ENCODE data around the gene PGLYRP1.

The PGLYRP1 gene

GRCh38 chr19:46031781-46032596, 9.1 kb upstream of the PGLYRP1 start (continued):
- TF ChIP-seq GLI2 (tag by site-specific recombination; IDR thresholded peaks at IDR 0.05; ENCODE audit: borderline replicate concordance, low read depth): no peak
- TF ChIP-seq ZNF155 (tag by site-specific recombination; IDR thresholded peaks at IDR 0.05): no peak
- no peak for TF ChIP-seq ZNF184 (tag by site-specific recombination; IDR thresholded peaks at IDR 0.05)
- TF ChIP-seq ZNF10 (tag by site-specific recombination; IDR thresholded peaks at IDR 0.05): no peak
- no peak for TF ChIP-seq ZFP3 (tag by site-specific recombination; IDR thresholded peaks at IDR 0.05; ENCODE audit: low read depth)
- TF ChIP-seq SP7 (tag by site-specific recombination; IDR thresholded peaks at IDR 0.05): no peak

DNA sequence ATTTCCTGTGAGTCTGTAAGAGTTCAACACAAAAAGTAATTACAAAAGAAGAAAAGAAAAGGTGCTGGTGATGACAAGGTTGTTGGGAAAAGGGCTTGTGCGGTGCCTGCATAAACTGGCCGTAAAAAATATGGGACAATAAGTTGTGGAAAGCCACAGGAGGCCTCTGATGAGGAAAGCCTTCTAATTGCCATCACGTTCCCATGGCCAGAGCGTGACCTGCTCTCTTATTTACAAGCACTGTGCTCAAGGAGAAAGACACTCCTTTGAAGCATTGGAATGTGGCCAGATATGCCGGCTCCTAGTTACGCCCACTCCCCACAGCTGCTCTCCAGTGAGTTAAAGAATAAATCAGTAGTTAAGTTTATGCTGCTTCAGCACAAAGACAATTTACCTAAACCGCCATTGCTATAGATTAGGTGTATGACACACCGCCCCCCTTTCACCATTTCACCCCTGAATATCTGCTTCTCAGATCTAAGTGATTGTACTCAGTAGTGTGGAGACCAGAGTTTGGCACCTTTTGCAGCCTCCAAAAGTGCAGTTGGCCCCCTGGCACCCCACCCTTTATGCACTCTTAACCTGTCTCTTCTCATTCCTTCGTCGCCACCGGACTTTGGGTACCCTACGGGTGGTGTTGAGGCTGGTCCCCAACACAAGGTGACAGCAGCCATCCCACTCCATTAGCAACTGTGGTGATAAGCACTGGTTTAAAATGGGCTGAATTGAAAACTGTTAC, 8.1 kb upstream of the PGLYRP1 start:
- H3K4me1 ChIP-seq (ENCODE audit: control insufficient read depth, insufficient read depth, low read length): peaks cover 8% of the 10 kb centered on the region; the same call in 1 of the 2 replicates
- no peaks in the 10 kb centered on the region; the same call in 1 of the 2 replicates for H3K9me3 ChIP-seq (ENCODE audit: control insufficient read depth, insufficient read depth, low read depth, low read length)
- H3K36me3 ChIP-seq (ENCODE audit: control insufficient read depth in 2 of 2, insufficient read depth in 1 of 2, low read length in 2 of 2): peaks cover 0 to 5% of the 10 kb centered on the region in 2 experiments; a peak in 1 of 3 replicates
- ChIA-PET POLR2A (no interaction called here), CTCF (interaction anchor here (0.7 to 21.8 kb wide), 4 partner anchors 33 to 235 kb away, joined by 3 to 625 read pairs (median 38); no protein-coding TSS in a partner anchor)
- H3K4me3 ChIP-seq (ENCODE audit: low read depth, low read length): no peak overlapping the region
- no peak overlapping the region for H3K27ac ChIP-seq (ENCODE audit: extremely low read depth, low read depth, low read length)
- peak; percentile 73 for TF ChIP-seq SP7 (tag by site-specific recombination; IDR thresholded peaks at IDR 0.05)
- no peak for TF ChIP-seq ZNF148 (tag by site-specific recombination; IDR thresholded peaks at IDR 0.05; ENCODE audit: borderline replicate concordance)
- no peak for TF ChIP-seq ZNF529 (tag by site-specific recombination; IDR thresholded peaks at IDR 0.05; ENCODE audit: insufficient replicate concordance)

DNA sequence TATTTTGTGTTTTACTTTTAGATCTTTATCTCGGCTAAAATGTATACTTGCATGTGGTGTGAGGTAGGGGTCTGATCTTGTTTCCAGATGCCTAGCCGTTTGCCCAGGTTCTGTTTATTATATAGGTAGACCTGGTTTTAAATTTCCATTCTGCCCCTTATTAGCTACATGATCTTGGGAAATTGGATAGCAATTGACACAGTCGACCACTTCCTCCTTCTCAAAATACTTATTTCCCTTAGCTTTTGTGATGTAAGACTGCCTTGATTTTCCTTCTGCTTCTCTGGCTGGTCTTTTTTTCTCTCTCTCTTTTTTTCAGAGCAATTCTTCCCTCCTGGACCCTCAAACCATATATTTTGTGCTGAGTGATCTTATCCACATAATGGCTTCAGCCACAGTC, 3.0 kb upstream of the PGLYRP1 start:
- Histone ChIP-seq H3K4me1 (ENCODE audit: control insufficient read depth, insufficient read depth, low read length) (peaks cover 3% of the 10 kb centered on the region; the same call in 1 of the 2 replicates), H3K27ac (ENCODE audit: extremely low read depth, low read depth, low read length) (no peak overlapping the region), H3K4me3 (ENCODE audit: low read depth, low read length) (no peak overlapping the region), H3K9me3 (ENCODE audit: control insufficient read depth, insufficient read depth, low read depth, low read length) (no peaks in the 10 kb centered on the region; the same call in 1 of the 2 replicates), H3K36me3 (ENCODE audit: control insufficient read depth in 2 of 2, insufficient read depth in 1 of 2, low read length in 2 of 2) (peaks cover 0 to 5% of the 10 kb centered on the region in 2 experiments; a peak in 1 of 3 replicates)
- ChIA-PET CTCF (interaction anchor here (0.5 to 21.8 kb wide), 14 partner anchors 7 to 1073 kb away, joined by 3 to 625 read pairs (median 10); partner anchors contain the start of genes FOXA3 and IGFL4), POLR2A (interaction anchor here (0.8 kb wide), 2 partner anchors 31 to 163 kb away, joined by 3 read pairs; partner anchors contain the start of genes CCDC61 and SYMPK)
- TF ChIP-seq PRDM10 (tag by site-specific recombination; IDR thresholded peaks at IDR 0.05): no peak
- TF ChIP-seq SP3 (tag by site-specific recombination; IDR thresholded peaks at IDR 0.05): no peak
- no peak for TF ChIP-seq SP7 (tag by site-specific recombination; IDR thresholded peaks at IDR 0.05)
- no peak for TF ChIP-seq ZNF549 (tag by site-specific recombination; IDR thresholded peaks at IDR 0.05)
- TF ChIP-seq ZSCAN5A (tag by site-specific recombination; IDR thresholded peaks at IDR 0.05): no peak
- no peak for TF ChIP-seq HOXA7 (CRISPR knock-in tag; IDR thresholded peaks at IDR 0.05; ENCODE audit: borderline replicate concordance)
- no peak for TF ChIP-seq TCF7L2 (IDR thresholded peaks at IDR 0.05; ENCODE audit: borderline replicate concordance, low read depth, low read length)
- no peak for TF ChIP-seq SCRT1 (tag by site-specific recombination; IDR thresholded peaks at IDR 0.05; ENCODE audit: borderline replicate concordance)
- TF ChIP-seq KLF17 (tag by site-specific recombination; IDR thresholded peaks at IDR 0.05): no peak
- TF ChIP-seq KLF7 (tag by site-specific recombination; IDR thresholded peaks at IDR 0.05; ENCODE audit: borderline replicate concordance): no peak
- TF ChIP-seq SCRT2 (tag by site-specific recombination; IDR thresholded peaks at IDR 0.05): no peak
- no peak for TF ChIP-seq ZNF426 (tag by site-specific recombination; IDR thresholded peaks at IDR 0.05)
- TF ChIP-seq, protein P1, sequence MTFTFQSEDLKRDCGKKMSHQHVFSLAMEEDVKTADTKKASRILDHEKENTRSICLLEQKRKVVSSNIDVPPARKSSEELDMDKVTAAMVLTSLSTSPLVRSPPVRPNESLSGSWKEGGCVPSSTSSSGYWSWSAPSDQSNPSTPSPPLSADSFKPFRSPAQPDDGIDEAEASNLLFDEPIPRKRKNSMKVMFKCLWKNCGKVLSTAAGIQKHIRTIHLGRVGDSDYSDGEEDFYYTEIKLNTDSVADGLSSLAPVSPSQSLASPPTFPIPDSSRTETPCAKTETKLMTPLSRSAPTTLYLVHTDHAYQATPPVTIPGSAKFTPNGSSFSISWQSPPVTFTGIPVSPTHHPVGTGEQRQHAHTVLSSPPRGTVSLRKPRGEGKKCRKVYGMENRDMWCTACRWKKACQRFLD (tag by site-specific recombination; IDR thresholded peaks at IDR 0.05): no peak

All from HEK293 (cell line).